H1 (cell line): ENCODE measurements around the gene SEC24B. TPM values are rescaled to one million over a fixed set of nuclear protein-coding genes. Genes with fewer than 3 reads are reported as not detected.
A peak's percentile ranks its signal among the peaks of the same experiment; 100 is the strongest.

Experiments
- CTCF ChIA-PET: fragments of 300-600 bp; sonication (Branson Sonifier 250); formaldehyde crosslinking; loops from one replicate; lab custom pipeline; 2021; ENCODE audit not compliant: partially characterized antibody; lab: Charles Lee
- POLR2A ChIA-PET: fragments of 300-600 bp; sonication (Branson Sonifier 250); formaldehyde crosslinking; loops from one replicate; lab custom pipeline; 2021; ENCODE audit warnings: inconsistent platforms; ENCODE audit not compliant: partially characterized antibody; lab: Charles Lee
- DNase-seq, 2 experiments: peaks; one replicate each; pipeline versions ENCODE4 v3.0.0 to v3.0.0-alpha.2; 2010 to 2022; ENCODE audit warnings: low spot score in 2 of 2, low read depth in 1 of 2, mixed read lengths in 1 of 2
- FAIRE-seq: peaks from 2 replicates; lab custom pipeline; 2011; peaks lifted over from hg19 to GRCh38; lab: Jason Lieb, UNC
- H2AFZ ChIP-seq: 2 replicates; pipeline ENCODE4 v1.8.1; 2012; ENCODE audit warnings: low read length, inconsistent platforms
- H2AK5ac ChIP-seq: 2 replicates; pipeline ENCODE4 v1.6.1; 2013; ENCODE audit warnings: low read depth, low read length
- H2BK120ac ChIP-seq: replicated peaks from 2 replicates; pipeline ENCODE3; 2013; ENCODE audit warnings: low read depth, low read length, inconsistent platforms
- H2BK12ac ChIP-seq: 2 replicates; pipeline ENCODE4 v1.6.1; 2013; ENCODE audit warnings: low read depth, low read length
- H2BK15ac ChIP-seq: 2 replicates; pipeline ENCODE4 v1.6.1; 2013; ENCODE audit warnings: low read length
- H2BK20ac ChIP-seq: 2 replicates; pipeline ENCODE4 v1.6.1; 2013; ENCODE audit warnings: low read length
- H2BK5ac ChIP-seq: 2 replicates; pipeline ENCODE4 v1.6.1; 2013; ENCODE audit warnings: low read depth, low read length
- H3K14ac ChIP-seq: 2 replicates; pipeline ENCODE4 v1.6.1; 2013; ENCODE audit warnings: inconsistent platforms; ENCODE audit not compliant: insufficient read length
- H3K18ac ChIP-seq: 2 replicates; pipeline ENCODE4 v1.6.1; 2013; ENCODE audit warnings: low read length; ENCODE audit errors: extremely low read depth
- H3K23ac ChIP-seq: 2 replicates; pipeline ENCODE4 v1.6.1; 2013; ENCODE audit warnings: inconsistent platforms; ENCODE audit not compliant: insufficient read length
- H3K23me2 ChIP-seq: 2 replicates; pipeline ENCODE4 v1.6.1; 2013; ENCODE audit warnings: low read depth, low read length
- H3K27ac ChIP-seq: 2 replicates; pipeline ENCODE4 v1.6.1; 2011; ENCODE audit warnings: low read depth, low read length, inconsistent platforms
- H3K27me3 ChIP-seq, 4 experiments: replicated peaks in 1 of 4; 1 replicate in 1 of 4; 2 replicates in 3 of 4; pipeline versions ENCODE4 v1.6.1 to v1.8.1; 2011 to 2013; ENCODE audit warnings: low read length in 3 of 4, mild to moderate bottlenecking in 3 of 4, inconsistent platforms in 2 of 4, mixed read lengths in 2 of 4, moderate library complexity in 1 of 4; ENCODE audit not compliant: control insufficient read depth in 3 of 4, insufficient read depth in 3 of 4; ENCODE audit errors: extremely low read depth in 1 of 4
- H3K36me3 ChIP-seq, 4 experiments: 2 replicates each; pipeline versions ENCODE4 v1.6.1 to v1.8.1; 2011 to 2013; ENCODE audit warnings: mild to moderate bottlenecking in 4 of 4, low read length in 3 of 4, moderate library complexity in 2 of 4, control low read depth in 1 of 4, inconsistent platforms in 1 of 4; ENCODE audit not compliant: insufficient read depth in 4 of 4, control insufficient read depth in 2 of 4
- H3K4ac ChIP-seq: replicated peaks from 2 replicates; pipeline ENCODE3; 2013; ENCODE audit warnings: low read length, low read depth, mixed read lengths, inconsistent platforms; ENCODE audit not compliant: insufficient read length
- H3K4me1 ChIP-seq, 4 experiments: replicated peaks in 1 of 4; 1 replicate in 1 of 4; 2 replicates in 3 of 4; pipeline versions ENCODE4 v1.6.1 to v1.8.1; 2011 to 2013; ENCODE audit warnings: low read length in 3 of 4, inconsistent platforms in 2 of 4, mixed read lengths in 1 of 4; ENCODE audit not compliant: insufficient read depth in 4 of 4, control insufficient read depth in 3 of 4
- H3K4me2 ChIP-seq, 2 experiments: 2 replicates each; pipeline versions ENCODE4 v1.6.1 to v1.8.1; 2011 to 2013; ENCODE audit warnings: low read depth in 2 of 2, low read length in 2 of 2, control low read depth in 1 of 2, inconsistent platforms in 1 of 2, mild to moderate bottlenecking in 1 of 2; ENCODE audit not compliant: insufficient read depth in 1 of 2
- H3K4me3 ChIP-seq, 4 experiments: fragments of 200-600, 300-600 bp in 1 of 4; sonication (generic), shearing (Covaris generic), sonication (Bioruptor Twin) in 1 of 4; 2 replicates each; pipeline versions ENCODE4 v1.5.1 to v1.8.1; 2011 to 2016; ENCODE audit warnings: low read length in 4 of 4, low read depth in 3 of 4, control low read depth in 2 of 4, inconsistent platforms in 2 of 4, mild to moderate bottlenecking in 2 of 4, mixed read lengths in 1 of 4, moderate library complexity in 1 of 4; ENCODE audit not compliant: insufficient read depth in 2 of 4; ENCODE audit errors: extremely low read depth in 1 of 4
- H3K56ac ChIP-seq: replicated peaks from 2 replicates; pipeline ENCODE3; 2013; ENCODE audit warnings: low read depth, mild to moderate bottlenecking, mixed read lengths, low read length, inconsistent platforms; ENCODE audit not compliant: insufficient read length
- H3K79me1 ChIP-seq: 2 replicates; pipeline ENCODE4 v1.6.1; 2013; ENCODE audit warnings: low read depth, low read length, control low read depth
- H3K79me2 ChIP-seq, 2 experiments: 2 replicates each; pipeline versions ENCODE4 v1.6.1 to v1.8.1; 2012 to 2013; ENCODE audit warnings: low read length in 2 of 2, mild to moderate bottlenecking in 2 of 2, inconsistent platforms in 1 of 2; ENCODE audit not compliant: insufficient read depth in 2 of 2, control insufficient read depth in 1 of 2
- H3K9ac ChIP-seq, 4 experiments: replicated peaks in 1 of 4; 1 replicate in 1 of 4; 2 replicates in 3 of 4; pipeline versions ENCODE4 v1.6.1 to v1.8.1; 2011 to 2013; ENCODE audit warnings: low read depth in 3 of 4, low read length in 3 of 4, control low read depth in 2 of 4, mild to moderate bottlenecking in 2 of 4, moderate library complexity in 2 of 4, inconsistent platforms in 1 of 4; ENCODE audit errors: extremely low read depth in 1 of 4
- H3K9me3 ChIP-seq, 2 experiments: 2 replicates each; pipeline versions ENCODE4 v1.6.1 to v1.8.1; 2012 to 2013; ENCODE audit warnings: mild to moderate bottlenecking in 2 of 2, moderate library complexity in 2 of 2, control low read depth in 1 of 2, inconsistent platforms in 1 of 2, low read depth in 1 of 2, low read length in 1 of 2, mixed read lengths in 1 of 2; ENCODE audit not compliant: insufficient read depth in 2 of 2
- H4K20me1 ChIP-seq, 2 experiments: replicated peaks in 1 of 2; 2 replicates each; pipeline versions ENCODE3 to v1.8.1; 2011 to 2013; ENCODE audit warnings: inconsistent platforms in 2 of 2, low read length in 2 of 2, mild to moderate bottlenecking in 1 of 2; ENCODE audit not compliant: insufficient read depth in 2 of 2, control insufficient read depth in 1 of 2
- H4K5ac ChIP-seq: 2 replicates; pipeline ENCODE4 v1.6.1; 2013; ENCODE audit warnings: low read length, low read depth, mixed read lengths, inconsistent platforms; ENCODE audit not compliant: insufficient read length
- H4K8ac ChIP-seq: 2 replicates; pipeline ENCODE4 v1.8.0; 2013; ENCODE audit warnings: mild to moderate bottlenecking, moderate library complexity, low read length, inconsistent platforms; ENCODE audit not compliant: insufficient read depth; ENCODE audit errors: extremely low read depth
- H4K91ac ChIP-seq: replicated peaks from 2 replicates; pipeline ENCODE3; 2013; ENCODE audit warnings: low read length, mixed read lengths, inconsistent platforms; ENCODE audit not compliant: insufficient read length
- CHD2 ChIP-seq: IDR thresholded peaks from 2 replicates; pipeline ENCODE4 v1.6.1; 2012; ENCODE audit warnings: low read length, improper control_type of control experiment
- CREB1 ChIP-seq: IDR thresholded peaks from 2 replicates; pipeline ENCODE4 v1.6.1; 2012; ENCODE audit warnings: inconsistent platforms
- CTCF ChIP-seq, 3 experiments: IDR thresholded peaks; 1 replicate in 2 of 3; 2 replicates in 1 of 3; pipeline versions ENCODE4 v1.5.1 to v1.6.1; 2011; ENCODE audit warnings: low read length in 3 of 3, mild to moderate bottlenecking in 3 of 3, inconsistent platforms in 2 of 3, low read depth in 1 of 3, moderate library complexity in 1 of 3; ENCODE audit not compliant: insufficient read depth in 1 of 3; ENCODE audit errors: control extremely low read depth in 1 of 3
- GABPA ChIP-seq: IDR thresholded peaks from 2 replicates; pipeline ENCODE4 v1.6.1; 2011; ENCODE audit warnings: mild to moderate bottlenecking, low read length, moderate library complexity, borderline replicate concordance; ENCODE audit not compliant: insufficient read depth
- MAFK ChIP-seq: IDR thresholded peaks from 2 replicates; pipeline ENCODE4 v1.6.1; 2012; ENCODE audit warnings: low read depth, mild to moderate bottlenecking, improper control_type of control experiment, low read length
- POLR2AphosphoS5 ChIP-seq: IDR thresholded peaks from 2 replicates; pipeline ENCODE4 v1.6.1; 2011; ENCODE audit warnings: low read depth, low read length
- WGBS, 2 experiments: shearing (Covaris generic) in 1 of 2; methylation state at CpG; one replicate each; pipeline versions ENCODE4 v1.1.6 to v1.1.7; 2013 to 2015; ENCODE audit warnings: low lambda C conversion rate in 2 of 2, mixed read lengths in 2 of 2, inconsistent platforms in 1 of 2, low coverage in 1 of 2, missing lambda C conversion rate in 1 of 2; ENCODE audit not compliant: insufficient replicate concordance in 2 of 2, insufficient coverage in 1 of 2, insufficient read length in 1 of 2; ENCODE audit errors: extremely low coverage in 1 of 2, missing lambda C conversion rate in 1 of 2; 5-methylcytosine and 5-hydroxymethylcytosine counted together
- long read RNA-seq, 2 experiments: library from RNA in 1 of 2; library from capped mRNA in 1 of 2; stranded (forward); transcript quantifications; one replicate each; pipeline ENCODE4 v2.0.0, GENCODE V29; 2021; ENCODE audit warnings: inconsistent platforms in 1 of 2
- polyA minus RNA-seq, 3 experiments: library from RNA; depleted of rRNA, polyadenylated mRNA; stranded (reverse); fragments of >200 nt; gene quantifications; 1 replicate in 2 of 3; 2 replicates in 1 of 3; pipeline ENCODE4 v1.2.3, GENCODE V29; 2011
- polyA plus RNA-seq, 7 experiments: library from polyadenylated mRNA; depleted of rRNA in 3 of 7; stranded (reverse) in 5 of 7; unstranded in 2 of 7; fragments of >200 nt in 5 of 7; fragments of 200-250 nt in 2 of 7; gene quantifications; 1 replicate in 5 of 7; 2 replicates in 1 of 7; 4 replicates in 1 of 7; pipeline versions ENCODE4 v1.2.1 to v1.2.3, GENCODE V29; 2011 to 2013; ENCODE audit warnings: missing spikeins in 2 of 7, mixed read lengths in 2 of 7
- total RNA-seq: library from RNA; stranded (reverse); fragmentation: NEBNext Ultra II Directional; extraction: Animal tissue kit (Norgen Biotek cat#: 25700); gene quantifications from 2 replicates; pipeline ENCODE4 v1.2.1, GENCODE V29; 2021

The SEC24B gene
- 24.2 and 25.6 TPM in 2 replicates for total RNA-seq
- polyA plus RNA-seq (2011; rRNA removed) = 20.5 and 30.9 TPM in 2 replicates
- polyA plus RNA-seq (2011; cell fraction: cytosol; rRNA removed) = 21.1 TPM
- 24.8 TPM for polyA plus RNA-seq (2011; cell fraction: nucleus; rRNA removed)
- 11.7 to 17.1 TPM (median 14.9 TPM) in 4 replicates for polyA plus RNA-seq (2012, experiment 1 of 2)
- polyA plus RNA-seq (2012, experiment 2 of 2) = 1.2 TPM
- polyA plus RNA-seq (2013, experiment 1 of 2) = 15.1 TPM
- 15.1 TPM for polyA plus RNA-seq (2013, experiment 2 of 2)
- 95.6 and 123 TPM in 2 replicates for polyA minus RNA-seq (2011; rRNA and poly(A)+ RNA removed)
- polyA minus RNA-seq (2011; cell fraction: cytosol; rRNA and poly(A)+ RNA removed) = 23.7 TPM
- 71.0 TPM for polyA minus RNA-seq (2011; cell fraction: nucleus; rRNA and poly(A)+ RNA removed)
- long read RNA-seq, experiment 1, full-length matches to known transcripts = 2 of 22 reads
- long read RNA-seq, experiment 1, partial matches to known transcripts = 16 of 22 reads
- long read RNA-seq, experiment 1, other reads (novel, unspliced or antisense) = 4 of 22 reads
- long read RNA-seq, experiment 2 = 0 reads

GRCh38 chr4:109433205-109434006 lies at the start of gene SEC24B:
Gene SEC24B (plus strand): TSS chr4:109433815. CDS start chr4:109433870, 55 bp downstream.
- peak within 1 kb of the TSS; percentile 64 to 91 (median 87); a peak in 6 of 7 replicates for H3K9ac ChIP-seq
- H2AFZ ChIP-seq = peak within 1 kb of the TSS; percentile 12
- H3K18ac ChIP-seq = peak within 1 kb of the TSS; percentile 76; the same call in 1 of the 2 replicates
- peaks cover 7% of the 10 kb centered on the region; the same call in 1 of the 2 replicates for H3K79me1 ChIP-seq
- H4K5ac ChIP-seq = peak within 1 kb of the TSS; percentile 88
- peaks cover 6 to 43% of the 10 kb centered on the region in 2 experiments; a peak in 3 of 4 replicates for H3K79me2 ChIP-seq
- 2% methylated on average over 59 of the region's 87 CpGs; no CpG with 5 or more reads in 1 of the 2 experiments for WGBS, 2 experiments
- H4K8ac ChIP-seq = peak within 1 kb of the TSS; percentile 98
- H3K23ac ChIP-seq = no peak within 1 kb of the TSS
- peak within 1 kb of the TSS; percentile 57; the same call in 1 of the 2 replicates for H2BK5ac ChIP-seq
- H3K36me3 ChIP-seq = no peaks in the 10 kb centered on the region
- peaks cover 2 to 10% (median 7%) of the 10 kb centered on the region in 4 experiments; a peak in 4 of 7 replicates for H3K4me1 ChIP-seq
- H3K27me3 ChIP-seq = no peaks in the 10 kb centered on the region
- no peak within 1 kb of the TSS; the same call in 1 of the 2 replicates for H2BK12ac ChIP-seq
- no peak within 1 kb of the TSS for H3K4ac ChIP-seq
- peak within 1 kb of the TSS; percentile 77 for H3K56ac ChIP-seq
- H3K14ac ChIP-seq = no peak within 1 kb of the TSS
- H3K27ac ChIP-seq = peak within 1 kb of the TSS; percentile 80
- H4K91ac ChIP-seq = peak within 1 kb of the TSS; percentile 25
- H3K4me2 ChIP-seq = peak within 1 kb of the TSS; percentile 72 to 75
- H3K23me2 ChIP-seq = peaks cover 4% of the 10 kb centered on the region
- H4K20me1 ChIP-seq = peaks cover 4 to 6% of the 10 kb centered on the region in 2 experiments
- H2AK5ac ChIP-seq = no peak within 1 kb of the TSS
- DNase-seq = peak in 1 of 2 experiments; percentile 94
- H3K9me3 ChIP-seq = no peaks in the 10 kb centered on the region
- POLR2A ChIA-PET = interaction anchor here (0.9 to 2.1 kb wide), 8 partner anchors 9 to 481 kb away, joined by 3 to 9 read pairs (median 6); partner anchors contain the start of gene MCUB
- FAIRE-seq = no peak
- CTCF ChIA-PET = interaction anchor here (0.6 to 2.1 kb wide), 16 partner anchors 10 to 351 kb away, joined by 3 to 12 read pairs (median 4); partner anchors contain the start of gene MCUB
- no peak within 1 kb of the TSS for H2BK15ac ChIP-seq
- H2BK120ac ChIP-seq = no peak within 1 kb of the TSS
- peak within 1 kb of the TSS; percentile 66 to 80 (median 78) for H3K4me3 ChIP-seq
- H2BK20ac ChIP-seq = no peak within 1 kb of the TSS
- TF ChIP-seq GABPA (peak; percentile 71; the same call in 1 of the 2 replicates), POLR2AphosphoS5 (peak; percentile 76), MAFK (no peak), CHD2 (no peak), CREB1 (peak; percentile 83), CTCF (IDR thresholded peaks at IDR 0.05; ENCODE audit: control extremely low read depth in 1 of 3, insufficient read depth in 1 of 3, low read depth in 1 of 3, low read length in 3 of 3) (peak; percentile 84 to 90 (median 88))
